NCI-H2196 (cell line): ENCODE results near the gene VPS16.
"Not testable (repeated sequence)": the region's sequence is repeated elsewhere in the genome, so short reads cannot be mapped to it uniquely, and the experiment has no call there.

ENCODE experiments used
- DNase-seq: peaks from one replicate; lab custom pipeline; 2025; ENCODE audit not compliant: unreplicated experiment; lab: John Stamatoyannopoulos, UW

Gene VPS16

GRCh38 chr20:2894221-2894620 lies 53.7 kb downstream of the VPS16 start:
- no peak for DNase-seq

GRCh38 chr20:2895154-2895553 lies 54.6 kb downstream of the VPS16 start:
- DNase-seq, result not testable (repeated sequence)

- no peak for DNase-seq
Observed at GRCh38 chr20:2899243-2899642, 58.7 kb downstream of the VPS16 start.

- no peak for DNase-seq
Observed at GRCh38 chr20:2900845-2901592, 60.5 kb downstream of the VPS16 start.

- no peak for DNase-seq
Observed at GRCh38 chr20:2902291-2902690, 61.7 kb downstream of the VPS16 start.

GRCh38 chr20:2902818-2903217 lies 62.3 kb downstream of the VPS16 start:
- no peak for DNase-seq

- DNase-seq, result no peak
Observed at GRCh38 chr20:2903686-2904085, 63.1 kb downstream of the VPS16 start.

- DNase-seq, result no peak
Observed at GRCh38 chr20:2907519-2907918, 67.0 kb downstream of the VPS16 start.

GRCh38 chr20:2909953-2910352 lies 69.4 kb downstream of the VPS16 start:
- DNase-seq, result no peak

- no peak for DNase-seq
Observed at GRCh38 chr20:2911200-2911599, 70.7 kb downstream of the VPS16 start.

GRCh38 chr20:2914160-2914559 lies 73.6 kb downstream of the VPS16 start:
- DNase-seq, result no peak
